H1 (cell line): ENCODE measurements around the gene R3HCC1L. TPM values are rescaled to one million over a fixed set of nuclear protein-coding genes. Genes with fewer than 3 reads are reported as not detected.

ENCODE experiments used
- CTCF ChIA-PET: fragments of 300-600 bp; sonication (Branson Sonifier 250); formaldehyde crosslinking; loops from one replicate; lab custom pipeline; 2021; ENCODE audit not compliant: partially characterized antibody; lab: Charles Lee
- POLR2A ChIA-PET: fragments of 300-600 bp; sonication (Branson Sonifier 250); formaldehyde crosslinking; loops from one replicate; lab custom pipeline; 2021; ENCODE audit warnings: inconsistent platforms; ENCODE audit not compliant: partially characterized antibody; lab: Charles Lee
- DNase-seq, 2 experiments: peaks; one replicate each; pipeline versions ENCODE4 v3.0.0 to v3.0.0-alpha.2; 2010 to 2022; ENCODE audit warnings: low spot score in 2 of 2, low read depth in 1 of 2, mixed read lengths in 1 of 2
- FAIRE-seq: peaks from 2 replicates; lab custom pipeline; 2011; peaks lifted over from hg19 to GRCh38; lab: Jason Lieb, UNC
- H2AFZ ChIP-seq: 2 replicates; pipeline ENCODE4 v1.8.1; 2012; ENCODE audit warnings: low read length, inconsistent platforms
- H2AK5ac ChIP-seq: 2 replicates; pipeline ENCODE4 v1.6.1; 2013; ENCODE audit warnings: low read depth, low read length
- H2BK120ac ChIP-seq: replicated peaks from 2 replicates; pipeline ENCODE3; 2013; ENCODE audit warnings: low read depth, low read length, inconsistent platforms
- H2BK12ac ChIP-seq: 2 replicates; pipeline ENCODE4 v1.6.1; 2013; ENCODE audit warnings: low read depth, low read length
- H2BK15ac ChIP-seq: 2 replicates; pipeline ENCODE4 v1.6.1; 2013; ENCODE audit warnings: low read length
- H2BK20ac ChIP-seq: 2 replicates; pipeline ENCODE4 v1.6.1; 2013; ENCODE audit warnings: low read length
- H2BK5ac ChIP-seq: 2 replicates; pipeline ENCODE4 v1.6.1; 2013; ENCODE audit warnings: low read depth, low read length
- H3K14ac ChIP-seq: 2 replicates; pipeline ENCODE4 v1.6.1; 2013; ENCODE audit warnings: inconsistent platforms; ENCODE audit not compliant: insufficient read length
- H3K18ac ChIP-seq: 2 replicates; pipeline ENCODE4 v1.6.1; 2013; ENCODE audit warnings: low read length; ENCODE audit errors: extremely low read depth
- H3K23ac ChIP-seq: 2 replicates; pipeline ENCODE4 v1.6.1; 2013; ENCODE audit warnings: inconsistent platforms; ENCODE audit not compliant: insufficient read length
- H3K23me2 ChIP-seq: 2 replicates; pipeline ENCODE4 v1.6.1; 2013; ENCODE audit warnings: low read depth, low read length
- H3K27ac ChIP-seq: 2 replicates; pipeline ENCODE4 v1.6.1; 2011; ENCODE audit warnings: low read depth, low read length, inconsistent platforms
- H3K27me3 ChIP-seq, 4 experiments: replicated peaks in 1 of 4; 1 replicate in 1 of 4; 2 replicates in 3 of 4; pipeline versions ENCODE4 v1.6.1 to v1.8.1; 2011 to 2013; ENCODE audit warnings: low read length in 3 of 4, mild to moderate bottlenecking in 3 of 4, inconsistent platforms in 2 of 4, mixed read lengths in 2 of 4, moderate library complexity in 1 of 4; ENCODE audit not compliant: control insufficient read depth in 3 of 4, insufficient read depth in 3 of 4; ENCODE audit errors: extremely low read depth in 1 of 4
- H3K36me3 ChIP-seq, 4 experiments: 2 replicates each; pipeline versions ENCODE4 v1.6.1 to v1.8.1; 2011 to 2013; ENCODE audit warnings: mild to moderate bottlenecking in 4 of 4, low read length in 3 of 4, moderate library complexity in 2 of 4, control low read depth in 1 of 4, inconsistent platforms in 1 of 4; ENCODE audit not compliant: insufficient read depth in 4 of 4, control insufficient read depth in 2 of 4
- H3K4ac ChIP-seq: replicated peaks from 2 replicates; pipeline ENCODE3; 2013; ENCODE audit warnings: low read length, low read depth, mixed read lengths, inconsistent platforms; ENCODE audit not compliant: insufficient read length
- H3K4me1 ChIP-seq, 4 experiments: replicated peaks in 1 of 4; 1 replicate in 1 of 4; 2 replicates in 3 of 4; pipeline versions ENCODE4 v1.6.1 to v1.8.1; 2011 to 2013; ENCODE audit warnings: low read length in 3 of 4, inconsistent platforms in 2 of 4, mixed read lengths in 1 of 4; ENCODE audit not compliant: insufficient read depth in 4 of 4, control insufficient read depth in 3 of 4
- H3K4me2 ChIP-seq, 2 experiments: 2 replicates each; pipeline versions ENCODE4 v1.6.1 to v1.8.1; 2011 to 2013; ENCODE audit warnings: low read depth in 2 of 2, low read length in 2 of 2, control low read depth in 1 of 2, inconsistent platforms in 1 of 2, mild to moderate bottlenecking in 1 of 2; ENCODE audit not compliant: insufficient read depth in 1 of 2
- H3K4me3 ChIP-seq, 4 experiments: fragments of 200-600, 300-600 bp in 1 of 4; sonication (generic), shearing (Covaris generic), sonication (Bioruptor Twin) in 1 of 4; 2 replicates each; pipeline versions ENCODE4 v1.5.1 to v1.8.1; 2011 to 2016; ENCODE audit warnings: low read length in 4 of 4, low read depth in 3 of 4, control low read depth in 2 of 4, inconsistent platforms in 2 of 4, mild to moderate bottlenecking in 2 of 4, mixed read lengths in 1 of 4, moderate library complexity in 1 of 4; ENCODE audit not compliant: insufficient read depth in 2 of 4; ENCODE audit errors: extremely low read depth in 1 of 4
- H3K56ac ChIP-seq: replicated peaks from 2 replicates; pipeline ENCODE3; 2013; ENCODE audit warnings: low read depth, mild to moderate bottlenecking, mixed read lengths, low read length, inconsistent platforms; ENCODE audit not compliant: insufficient read length
- H3K79me1 ChIP-seq: 2 replicates; pipeline ENCODE4 v1.6.1; 2013; ENCODE audit warnings: low read depth, low read length, control low read depth
- H3K79me2 ChIP-seq, 2 experiments: 2 replicates each; pipeline versions ENCODE4 v1.6.1 to v1.8.1; 2012 to 2013; ENCODE audit warnings: low read length in 2 of 2, mild to moderate bottlenecking in 2 of 2, inconsistent platforms in 1 of 2; ENCODE audit not compliant: insufficient read depth in 2 of 2, control insufficient read depth in 1 of 2
- H3K9ac ChIP-seq, 4 experiments: replicated peaks in 1 of 4; 1 replicate in 1 of 4; 2 replicates in 3 of 4; pipeline versions ENCODE4 v1.6.1 to v1.8.1; 2011 to 2013; ENCODE audit warnings: low read depth in 3 of 4, low read length in 3 of 4, control low read depth in 2 of 4, mild to moderate bottlenecking in 2 of 4, moderate library complexity in 2 of 4, inconsistent platforms in 1 of 4; ENCODE audit errors: extremely low read depth in 1 of 4
- H3K9me3 ChIP-seq, 2 experiments: 2 replicates each; pipeline versions ENCODE4 v1.6.1 to v1.8.1; 2012 to 2013; ENCODE audit warnings: mild to moderate bottlenecking in 2 of 2, moderate library complexity in 2 of 2, control low read depth in 1 of 2, inconsistent platforms in 1 of 2, low read depth in 1 of 2, low read length in 1 of 2, mixed read lengths in 1 of 2; ENCODE audit not compliant: insufficient read depth in 2 of 2
- H4K20me1 ChIP-seq, 2 experiments: replicated peaks in 1 of 2; 2 replicates each; pipeline versions ENCODE3 to v1.8.1; 2011 to 2013; ENCODE audit warnings: inconsistent platforms in 2 of 2, low read length in 2 of 2, mild to moderate bottlenecking in 1 of 2; ENCODE audit not compliant: insufficient read depth in 2 of 2, control insufficient read depth in 1 of 2
- H4K5ac ChIP-seq: 2 replicates; pipeline ENCODE4 v1.6.1; 2013; ENCODE audit warnings: low read length, low read depth, mixed read lengths, inconsistent platforms; ENCODE audit not compliant: insufficient read length
- H4K8ac ChIP-seq: 2 replicates; pipeline ENCODE4 v1.8.0; 2013; ENCODE audit warnings: mild to moderate bottlenecking, moderate library complexity, low read length, inconsistent platforms; ENCODE audit not compliant: insufficient read depth; ENCODE audit errors: extremely low read depth
- H4K91ac ChIP-seq: replicated peaks from 2 replicates; pipeline ENCODE3; 2013; ENCODE audit warnings: low read length, mixed read lengths, inconsistent platforms; ENCODE audit not compliant: insufficient read length
- CHD2 ChIP-seq: IDR thresholded peaks from 2 replicates; pipeline ENCODE4 v1.6.1; 2012; ENCODE audit warnings: low read length, improper control_type of control experiment
- GABPA ChIP-seq: IDR thresholded peaks from 2 replicates; pipeline ENCODE4 v1.6.1; 2011; ENCODE audit warnings: mild to moderate bottlenecking, low read length, moderate library complexity, borderline replicate concordance; ENCODE audit not compliant: insufficient read depth
- GTF2F1 ChIP-seq: IDR thresholded peaks from 2 replicates; pipeline ENCODE4 v1.6.1; 2012; ENCODE audit warnings: low read depth, low read length, improper control_type of control experiment, borderline replicate concordance
- KDM1A ChIP-seq: fragments of 200-600, 300-600 bp; sonication (generic); IDR thresholded peaks from 2 replicates; pipeline ENCODE4 v1.7.1; 2016; ENCODE audit warnings: mild to moderate bottlenecking, low read length, borderline replicate concordance
- RXRA ChIP-seq: IDR thresholded peaks from 2 replicates; pipeline ENCODE4 v1.6.1; 2011; ENCODE audit warnings: low read depth, mild to moderate bottlenecking, low read length, moderate library complexity; ENCODE audit not compliant: insufficient read depth
- SIN3A ChIP-seq, 2 experiments: IDR thresholded peaks in 1 of 2; conservative IDR thresholded peaks in 1 of 2; 2 replicates each; pipeline ENCODE4 v1.6.1; 2011 to 2012; ENCODE audit warnings: low read length in 2 of 2, improper control_type of control experiment in 1 of 2, low read depth in 1 of 2, mild to moderate bottlenecking in 1 of 2
- SIRT6 ChIP-seq: IDR thresholded peaks from one replicate; pipeline ENCODE4 v1.7.1; 2012; ENCODE audit warnings: low read length, inconsistent platforms
- SIX5 ChIP-seq: IDR thresholded peaks from 2 replicates; pipeline ENCODE4 v1.6.1; 2011; ENCODE audit warnings: mild to moderate bottlenecking, low read depth, low read length
- SP1 ChIP-seq: IDR thresholded peaks from 2 replicates; pipeline ENCODE4 v1.6.1; 2011; ENCODE audit warnings: low read depth, low read length
- WGBS, 2 experiments: shearing (Covaris generic) in 1 of 2; methylation state at CpG; one replicate each; pipeline versions ENCODE4 v1.1.6 to v1.1.7; 2013 to 2015; ENCODE audit warnings: low lambda C conversion rate in 2 of 2, mixed read lengths in 2 of 2, inconsistent platforms in 1 of 2, low coverage in 1 of 2, missing lambda C conversion rate in 1 of 2; ENCODE audit not compliant: insufficient replicate concordance in 2 of 2, insufficient coverage in 1 of 2, insufficient read length in 1 of 2; ENCODE audit errors: extremely low coverage in 1 of 2, missing lambda C conversion rate in 1 of 2; 5-methylcytosine and 5-hydroxymethylcytosine counted together
- polyA plus RNA-seq, 7 experiments: library from polyadenylated mRNA; depleted of rRNA in 3 of 7; stranded (reverse) in 5 of 7; unstranded in 2 of 7; fragments of >200 nt in 5 of 7; fragments of 200-250 nt in 2 of 7; gene quantifications; 1 replicate in 5 of 7; 2 replicates in 1 of 7; 4 replicates in 1 of 7; pipeline versions ENCODE4 v1.2.1 to v1.2.3, GENCODE V29; 2011 to 2013; ENCODE audit warnings: missing spikeins in 2 of 7, mixed read lengths in 2 of 7
- total RNA-seq: library from RNA; stranded (reverse); fragmentation: NEBNext Ultra II Directional; extraction: Animal tissue kit (Norgen Biotek cat#: 25700); gene quantifications from 2 replicates; pipeline ENCODE4 v1.2.1, GENCODE V29; 2021

R3HCC1L gene
- total and polyA plus RNA-seq, 2 of the 8 experiments (the other 6 are each of a cell fraction or from before 2014, with no cell fraction given) = 6.9 to 13.9 TPM

DNA sequence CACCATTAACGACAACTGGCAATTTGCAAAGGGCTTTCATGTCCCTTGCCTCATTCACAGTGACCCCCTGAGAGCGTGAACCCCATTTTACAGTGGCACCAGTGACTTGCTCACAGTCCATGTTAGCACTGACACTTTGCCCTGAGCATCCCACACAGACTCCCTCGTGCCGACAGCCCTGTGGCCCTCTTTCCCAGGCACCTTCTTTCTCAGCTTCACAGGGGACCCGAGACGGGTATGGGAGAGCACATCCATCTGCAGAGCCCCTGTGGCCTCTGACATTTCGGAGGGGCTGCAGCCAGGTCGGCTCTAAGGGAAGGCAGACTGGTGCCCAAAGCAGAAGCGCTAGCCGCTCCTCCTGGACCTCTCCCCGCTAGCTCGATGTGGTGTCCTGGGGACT, 122.7 kb downstream of the R3HCC1L start:
- Histone ChIP-seq H3K56ac (no peak overlapping the region), H2BK5ac (no peak overlapping the region), H3K18ac (no peak overlapping the region), H2AFZ (no peak overlapping the region), H3K4me3 (no peak overlapping the region), H3K79me2 (no peaks in the 10 kb centered on the region), H3K36me3 (no peaks in the 10 kb centered on the region), H4K8ac (no peak overlapping the region), H2BK120ac (no peak overlapping the region), H3K9ac (no peak overlapping the region), H3K27me3 (no peaks in the 10 kb centered on the region), H3K27ac (no peak overlapping the region), H2BK15ac (no peak overlapping the region), H4K20me1 (peaks cover 0 to 2% of the 10 kb centered on the region in 2 experiments), H3K4ac (no peak overlapping the region), H2AK5ac (no peak overlapping the region), H3K14ac (no peak overlapping the region), H3K79me1 (no peaks in the 10 kb centered on the region), H3K23ac (no peak overlapping the region), H4K91ac (no peak overlapping the region), H4K5ac (no peak overlapping the region), H2BK20ac (no peak overlapping the region), H3K4me2 (no peak overlapping the region), H3K4me1 (no peaks in the 10 kb centered on the region; a peak in 1 of 7 replicates), H3K9me3 (no peaks in the 10 kb centered on the region), H2BK12ac (no peak overlapping the region), H3K23me2 (no peaks in the 10 kb centered on the region)
- POLR2A ChIA-PET = no interaction called here
- CTCF ChIA-PET = interaction anchor here (0.9 to 6.8 kb wide), 6 partner anchors 8 to 87 kb away, joined by 3 to 40 read pairs (median 3); no protein-coding TSS in a partner anchor
- TF ChIP-seq GTF2F1 (no peak), CHD2 (no peak), SIN3A (conservative IDR thresholded peaks at IDR 0.05 in 1 of 2, IDR thresholded peaks at IDR 0.05 in 1 of 2; ENCODE audit: low read depth in 1 of 2, low read length in 2 of 2) (no peak), KDM1A (no peak), SIRT6 (no peak), SP1 (no peak), GABPA (no peak), RXRA (no peak), SIX5 (no peak)
- FAIRE-seq (no peak), DNase-seq (no peak)
- 94% methylated on average over 12 of the region's 12 CpGs; no CpG with 5 or more reads in 1 of the 2 experiments for WGBS, 2 experiments
